Stimulated activated CD8-positive, alpha-beta memory T cell treated with anti-CD3 and anti-CD28 coated beads, Interleukin-2, amount 100 ng/mL, for 48 hours (primary cell): ENCODE measurements around the gene FKBP15.
"Not testable (repeated sequence)": the region's sequence is repeated elsewhere in the genome, so short reads cannot be mapped to it uniquely, and the experiment has no call there.

ENCODE experiments used
- DNase-seq, 2 donors: peaks; one replicate each; pipeline ENCODE4 v3.0.0-alpha.2; 2020; ENCODE audit warnings: low read depth in 2 of 2

FKBP15 gene

DNA sequence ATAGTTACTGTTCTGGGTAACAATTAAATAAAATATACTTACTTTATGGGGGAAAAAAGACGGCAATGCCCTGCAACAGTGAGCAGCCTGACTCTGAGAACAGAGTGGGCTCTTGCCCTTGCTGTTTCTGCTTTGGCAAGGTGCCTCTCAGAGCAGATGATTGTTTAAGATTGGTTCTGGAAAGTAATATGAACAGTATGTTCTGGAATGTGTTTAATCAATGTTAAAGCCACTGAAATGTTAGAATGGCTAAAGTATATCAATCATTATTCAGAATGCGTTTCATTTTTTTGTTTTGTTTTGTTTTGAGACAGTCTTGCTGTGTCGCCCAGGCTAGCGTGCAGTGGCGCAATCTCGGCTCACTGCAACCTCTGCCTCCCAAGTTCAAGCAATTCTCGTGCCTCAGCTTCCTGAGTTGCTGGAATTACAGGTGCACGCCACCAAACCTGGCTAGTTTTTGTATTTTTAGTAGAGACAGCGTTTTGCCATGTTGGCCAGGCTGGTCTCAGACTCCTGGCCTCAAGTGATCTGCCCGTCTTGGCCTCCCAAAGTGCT lies 14.7 kb upstream of the FKBP15 start:
- not testable (repeated sequence) for DNase-seq

DNA sequence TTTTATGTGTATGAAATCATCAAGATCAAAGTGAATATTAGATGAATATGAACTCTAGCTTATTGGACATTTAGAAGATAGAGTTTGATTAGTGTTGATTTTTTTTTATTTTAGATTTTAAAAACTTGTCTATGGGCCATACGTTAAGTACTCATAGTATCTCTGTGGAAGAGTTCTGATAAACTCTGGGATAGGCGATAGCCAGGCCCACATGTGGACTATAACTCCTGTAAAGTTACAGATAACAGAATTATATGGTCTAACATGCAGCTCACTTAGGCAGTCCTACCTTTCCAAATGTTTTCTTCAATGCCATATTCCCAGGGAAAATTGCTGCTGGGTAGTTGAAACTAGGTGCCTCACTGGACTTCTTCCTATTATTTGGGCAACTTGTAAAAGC lies 10.6 kb upstream of the FKBP15 start:
- DNase-seq, result no peak

DNA sequence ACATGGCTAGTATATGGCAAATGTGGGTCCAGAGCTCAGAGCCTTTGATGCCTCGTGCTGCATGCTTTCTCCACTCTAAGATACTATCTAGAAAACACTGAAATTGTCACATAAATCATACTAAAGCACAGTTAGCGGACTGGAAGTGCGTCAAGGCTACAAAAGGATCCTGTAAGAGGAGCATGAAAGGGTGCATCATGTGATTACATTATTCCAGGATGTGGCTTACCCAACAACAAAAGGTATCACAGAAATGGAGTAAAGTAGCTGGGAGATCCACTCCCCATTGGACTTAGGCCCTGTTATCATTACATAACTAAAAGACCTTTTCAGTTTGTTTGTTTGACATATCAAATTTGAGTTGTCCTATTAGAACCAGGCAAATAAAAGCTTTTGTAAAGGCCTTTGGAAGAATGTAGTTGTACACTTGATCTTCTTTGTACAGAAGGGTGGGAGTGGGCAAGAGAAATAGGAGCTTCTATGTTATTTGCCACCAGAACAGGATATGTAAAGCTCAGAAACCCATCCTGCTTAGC lies 7.1 kb upstream of the FKBP15 start:
- no peak for DNase-seq

DNA sequence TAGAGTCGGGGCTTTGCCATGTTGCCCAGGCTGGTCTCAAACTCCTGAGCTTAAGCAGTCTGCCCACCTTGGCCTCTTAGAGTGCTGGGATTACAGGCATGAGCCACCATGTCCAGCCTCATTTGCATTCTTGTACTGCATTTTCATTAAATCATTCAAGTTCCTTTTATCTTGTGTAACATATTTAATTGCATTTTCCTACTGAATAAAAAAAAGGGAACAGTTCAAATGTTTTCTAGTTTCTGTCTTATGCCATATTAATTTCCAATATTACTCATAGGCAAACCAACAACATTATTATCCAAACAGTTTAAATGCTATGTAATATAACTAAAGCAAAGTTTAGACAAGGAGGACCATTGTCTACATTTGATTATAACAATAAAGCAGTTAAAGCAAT lies 6.4 kb upstream of the FKBP15 start:
- DNase-seq, result no peak

DNA sequence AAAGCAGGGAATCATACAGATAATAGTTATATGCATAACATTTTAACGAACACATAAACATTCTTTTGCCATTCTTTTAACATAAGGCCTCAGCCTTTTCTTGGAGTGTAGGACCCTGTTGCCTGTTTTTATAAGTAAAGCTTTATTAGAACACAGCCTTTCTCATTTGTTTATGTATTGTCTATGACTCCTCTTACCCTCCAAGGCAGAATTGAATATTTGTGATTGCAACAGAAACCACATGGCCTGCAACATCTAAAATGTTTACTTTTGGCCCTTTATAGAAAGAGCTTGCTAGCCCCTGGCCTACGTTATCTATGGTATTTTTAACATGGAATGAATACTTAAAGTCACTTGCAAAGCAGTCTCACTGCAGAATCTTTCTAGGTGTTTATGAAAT lies 2.9 kb upstream of the FKBP15 start:
- no peak for DNase-seq

DNA sequence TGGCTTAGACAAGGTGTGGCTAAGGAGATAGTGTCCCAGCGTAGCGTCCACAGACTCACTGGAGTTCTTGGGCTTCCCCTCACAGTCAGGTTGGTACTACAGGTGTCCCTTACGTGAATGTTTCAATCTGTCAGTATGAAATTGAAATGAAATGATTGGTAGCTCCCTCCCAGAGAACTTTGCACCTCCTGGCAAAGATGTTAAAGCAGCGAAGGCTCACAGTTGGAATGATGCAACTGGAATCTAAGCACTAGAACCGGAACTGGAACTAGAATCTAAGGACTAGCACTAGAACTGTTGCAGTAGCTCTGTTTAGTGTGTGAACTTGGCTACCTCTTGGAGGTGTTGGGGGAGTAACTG lies 1.4 kb upstream of the FKBP15 start:
- DNase-seq, result no peak

DNA sequence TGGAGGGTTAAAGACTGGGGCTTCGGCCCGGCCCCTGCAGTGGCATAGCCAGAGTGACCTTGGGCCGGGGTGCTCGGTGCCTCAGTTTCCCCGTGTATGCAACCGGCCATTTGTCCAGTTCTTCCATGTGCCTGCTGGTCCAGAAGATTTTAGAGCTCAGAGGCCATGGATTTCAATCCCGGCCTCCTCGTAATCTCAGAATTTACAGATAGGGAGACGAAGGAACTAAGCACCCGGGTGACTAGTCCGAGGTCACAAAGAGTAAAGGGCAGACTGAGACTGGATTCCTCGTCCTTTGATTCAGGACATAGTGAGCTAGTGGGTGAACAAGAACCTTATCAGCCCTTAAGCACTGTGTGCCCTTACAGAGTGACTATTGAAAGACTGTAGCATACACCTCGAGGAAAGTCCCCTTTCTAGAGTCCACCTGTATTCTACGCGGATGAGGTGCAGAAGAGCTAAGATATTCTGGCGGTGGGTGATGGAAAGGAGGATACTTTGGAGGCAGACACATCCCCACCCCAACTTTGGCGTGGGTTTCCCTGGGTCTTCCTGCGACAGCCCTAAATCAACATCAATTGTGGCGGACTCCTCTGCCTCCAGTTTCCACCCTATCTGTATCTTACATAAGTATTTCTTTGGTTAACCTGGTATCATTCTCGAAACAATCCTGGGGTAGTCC lies 864 bp upstream of the FKBP15 start:
- no peak for DNase-seq

DNA sequence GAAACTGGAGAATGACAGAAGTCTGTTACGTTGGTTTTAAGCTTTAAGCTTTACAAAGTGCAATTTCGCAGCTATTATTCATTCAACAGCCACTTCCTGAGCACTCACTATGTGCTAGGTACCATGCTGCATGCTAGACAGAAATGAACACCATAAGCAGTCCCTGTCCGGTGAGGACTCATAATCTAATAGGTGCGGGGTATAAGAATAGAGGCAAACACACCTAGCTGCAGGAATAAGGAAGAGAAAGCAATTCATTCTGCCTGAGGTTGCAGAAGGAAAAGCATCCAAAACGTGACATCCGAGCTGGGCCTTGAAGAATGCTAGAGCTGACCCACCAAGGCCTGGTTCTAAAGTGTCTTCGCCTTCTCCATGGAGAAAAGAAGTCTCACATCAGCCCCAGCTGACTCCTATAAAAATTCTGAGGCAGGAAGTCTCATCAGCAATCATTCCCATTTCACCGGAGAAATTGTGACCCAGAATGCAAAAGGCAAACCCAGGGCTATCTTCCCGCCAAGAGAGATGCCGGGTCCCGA lies 542 bp downstream of the FKBP15 start:
- DNase-seq, result no peak

DNA sequence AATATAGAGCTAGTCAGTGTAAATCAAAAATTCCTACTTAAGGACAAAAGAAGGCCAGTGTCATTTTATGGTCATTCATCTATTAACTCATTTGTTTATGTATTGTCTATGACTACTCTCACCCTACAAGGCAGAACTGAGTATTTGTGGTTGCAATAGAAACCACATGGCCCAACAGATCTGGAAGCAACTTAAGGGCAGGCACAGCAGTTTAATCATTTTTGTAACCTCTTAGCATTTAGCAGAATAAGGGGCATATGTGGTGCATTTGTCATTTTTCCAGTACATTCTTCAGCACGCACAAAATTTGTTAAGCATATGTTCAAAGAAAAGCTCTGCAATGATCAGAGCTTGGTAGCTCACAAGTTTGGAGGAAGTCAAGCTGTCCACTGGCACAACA lies 1.1 kb downstream of the FKBP15 start:
- no peak for DNase-seq

DNA sequence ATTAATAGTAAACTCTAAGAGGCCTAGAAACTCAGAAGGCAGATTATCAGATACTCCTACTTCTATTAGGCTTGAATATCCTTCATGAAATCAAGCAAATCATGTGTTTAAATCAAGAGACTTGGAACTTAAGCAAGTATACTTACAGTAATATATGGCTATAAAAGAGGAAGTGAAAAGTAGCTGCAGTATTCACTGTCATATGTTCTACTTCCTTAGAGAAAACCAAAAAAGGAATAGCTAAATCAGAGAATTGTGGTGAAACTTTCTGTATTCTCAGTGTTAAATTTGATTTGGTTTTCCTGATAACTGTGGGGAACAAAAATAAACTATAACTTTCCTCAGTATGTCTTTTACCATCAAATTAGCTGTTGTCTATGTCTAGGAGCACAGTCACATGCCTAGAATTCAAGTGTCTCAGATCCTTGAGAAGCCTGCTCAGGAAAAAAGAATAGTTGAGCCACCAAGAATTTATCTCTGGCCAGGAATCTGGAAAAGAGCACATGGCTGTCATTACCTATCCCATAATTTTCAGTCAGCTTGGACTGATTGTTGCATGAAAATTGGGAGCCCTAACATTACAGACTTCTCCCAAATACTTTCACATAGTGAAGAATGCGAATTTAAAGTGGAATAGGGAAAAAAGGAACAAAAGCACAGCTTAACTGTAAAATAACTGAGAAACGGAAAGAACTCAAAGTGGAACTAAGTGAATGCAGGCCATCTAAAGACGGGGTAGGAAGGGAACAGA lies 1.7 kb downstream of the FKBP15 start:
- DNase-seq, result no peak

DNA sequence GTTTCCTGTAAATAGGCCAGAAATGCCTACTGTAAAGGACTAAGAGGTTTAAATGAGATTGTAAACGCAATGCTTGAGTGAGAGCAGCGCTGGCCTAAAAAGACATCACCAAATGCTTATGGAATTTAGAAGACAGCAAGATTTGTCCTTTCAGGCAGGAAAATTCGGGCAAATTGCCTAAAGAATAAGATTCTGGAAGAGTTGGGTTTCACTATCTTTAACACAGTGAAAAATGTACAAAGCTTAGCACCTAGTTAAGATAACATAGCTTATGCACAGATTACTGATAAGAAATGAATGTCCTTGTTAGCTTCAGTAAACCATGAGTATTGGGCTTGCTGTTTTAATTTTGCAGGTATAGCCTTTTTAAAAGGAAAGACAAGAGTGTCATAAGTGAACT lies 4.7 kb downstream of the FKBP15 start:
- DNase-seq, result no peak

DNA sequence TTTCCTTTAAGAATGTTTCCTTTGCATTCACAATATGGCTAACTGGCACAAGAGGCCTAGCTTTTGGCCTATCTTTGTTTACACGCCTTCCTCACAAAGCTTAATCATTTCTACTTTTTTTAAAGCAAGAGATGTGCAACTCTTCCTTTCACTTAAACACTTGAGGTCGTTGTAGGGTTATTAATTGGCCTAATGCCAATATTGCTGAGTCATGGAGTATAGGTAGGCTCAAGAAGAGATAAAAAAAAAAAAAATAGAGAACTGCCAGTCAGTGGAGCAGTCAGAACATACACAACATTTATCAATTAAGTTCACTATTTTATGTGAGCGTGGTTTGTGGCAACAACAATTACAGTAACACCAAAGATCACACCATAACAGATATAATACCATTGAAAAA lies 5.9 kb downstream of the FKBP15 start:
- no peak for DNase-seq

DNA sequence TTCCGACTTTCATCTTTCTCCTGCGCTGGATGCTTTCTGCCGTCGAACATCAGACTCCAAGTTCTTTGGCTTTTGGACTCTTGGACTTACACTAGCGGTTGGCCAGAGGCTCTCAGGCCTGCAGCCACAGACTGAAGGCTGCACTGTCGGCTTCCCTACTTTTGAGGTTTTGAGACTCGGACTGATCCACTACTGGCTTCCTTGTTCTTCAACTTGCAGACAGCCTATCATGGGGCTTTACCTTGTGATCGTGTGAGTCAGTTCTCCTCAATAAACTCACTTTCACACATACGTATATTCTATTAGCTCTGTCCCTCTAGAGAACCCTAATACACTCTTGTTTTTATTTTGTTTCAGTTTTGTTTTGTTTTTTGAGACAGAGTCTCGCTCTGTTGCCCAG lies 10.3 kb downstream of the FKBP15 start:
- no peak for DNase-seq

DNA sequence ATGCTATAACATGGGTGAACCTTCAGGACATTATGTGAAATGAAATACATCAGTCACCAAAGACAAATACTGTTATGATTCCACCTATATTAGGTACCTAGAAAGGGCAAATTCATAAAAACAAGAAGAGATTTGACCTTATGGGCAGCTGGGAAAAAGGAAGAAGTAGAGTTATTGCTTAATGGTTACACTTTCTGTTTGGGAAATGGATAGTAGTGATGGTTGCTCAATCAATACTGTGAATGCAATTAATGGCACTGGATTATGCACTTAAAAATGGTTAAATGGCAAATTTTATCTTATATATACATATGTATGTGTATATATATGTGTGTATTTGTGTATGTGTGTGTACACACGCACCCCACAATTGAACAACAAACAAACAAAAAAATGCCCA lies 15.2 kb downstream of the FKBP15 start:
- DNase-seq, result no peak

DNA sequence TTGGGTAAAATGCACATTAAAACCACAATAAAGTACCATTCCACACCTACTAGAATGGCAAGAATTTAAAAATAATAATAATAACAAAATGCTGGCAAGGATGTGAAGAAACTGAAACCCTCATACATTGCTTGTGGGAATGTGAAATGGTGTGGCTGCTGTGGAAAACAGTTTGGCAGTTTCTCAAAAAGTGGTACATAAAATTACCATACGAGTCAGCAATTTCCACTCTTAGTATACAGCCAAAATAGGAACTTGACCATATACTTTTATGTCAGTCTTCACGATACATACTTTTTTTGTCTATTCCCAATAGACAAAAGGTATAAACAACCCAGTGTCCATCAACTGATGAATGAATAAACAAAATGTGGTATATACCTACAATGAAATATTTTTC lies 15.6 kb downstream of the FKBP15 start:
- DNase-seq, result no peak

DNA sequence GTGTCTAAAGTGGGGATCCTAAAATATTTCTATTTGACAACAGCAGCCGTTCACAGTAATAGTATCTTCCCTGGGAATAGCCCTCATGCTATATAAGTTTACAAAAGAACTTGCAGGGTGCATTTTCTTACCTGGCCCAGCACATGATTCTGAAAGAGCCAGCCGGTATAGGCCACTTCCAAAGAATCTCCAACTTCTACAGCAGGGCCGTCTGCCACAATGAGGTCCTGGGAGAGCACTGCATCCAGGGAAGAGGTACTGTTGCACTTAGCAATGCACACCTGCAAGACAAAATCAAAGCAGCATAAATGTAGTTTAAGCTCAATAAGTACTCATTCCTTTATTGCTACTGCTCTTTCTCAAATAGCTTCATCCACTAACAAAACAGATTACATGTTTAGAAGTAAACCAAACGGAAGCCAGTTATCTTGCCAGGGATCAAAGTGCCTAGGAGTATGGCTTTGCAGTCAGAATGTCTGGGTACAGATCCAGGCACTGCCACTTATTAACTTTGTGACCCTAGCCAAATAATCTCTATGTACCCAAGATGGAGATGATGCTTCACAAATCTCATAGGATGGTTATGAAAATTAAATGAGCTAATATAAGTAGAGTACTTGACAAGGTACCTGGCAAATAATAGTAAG lies 21.3 kb downstream of the FKBP15 start:
- DNase-seq, result no peak

DNA sequence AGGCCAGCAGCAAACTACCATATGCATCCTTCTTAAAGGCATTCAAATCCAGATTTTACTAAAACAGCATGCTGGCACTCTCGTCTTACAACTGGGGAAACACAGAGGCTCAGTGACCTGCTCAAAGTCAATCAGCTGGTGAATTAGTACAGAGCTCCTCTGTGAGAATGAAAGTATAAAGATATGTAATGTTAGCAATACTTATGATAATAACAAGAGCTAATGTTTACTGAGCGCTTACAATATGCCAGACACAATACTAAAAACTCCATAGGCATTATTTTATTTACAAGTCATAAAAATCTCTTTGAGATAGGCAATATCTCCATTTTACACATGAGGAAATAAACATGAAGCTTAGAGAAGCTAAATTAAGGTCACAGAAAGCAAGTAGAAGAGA lies 28.6 kb downstream of the FKBP15 start:
- no peak for DNase-seq

DNA sequence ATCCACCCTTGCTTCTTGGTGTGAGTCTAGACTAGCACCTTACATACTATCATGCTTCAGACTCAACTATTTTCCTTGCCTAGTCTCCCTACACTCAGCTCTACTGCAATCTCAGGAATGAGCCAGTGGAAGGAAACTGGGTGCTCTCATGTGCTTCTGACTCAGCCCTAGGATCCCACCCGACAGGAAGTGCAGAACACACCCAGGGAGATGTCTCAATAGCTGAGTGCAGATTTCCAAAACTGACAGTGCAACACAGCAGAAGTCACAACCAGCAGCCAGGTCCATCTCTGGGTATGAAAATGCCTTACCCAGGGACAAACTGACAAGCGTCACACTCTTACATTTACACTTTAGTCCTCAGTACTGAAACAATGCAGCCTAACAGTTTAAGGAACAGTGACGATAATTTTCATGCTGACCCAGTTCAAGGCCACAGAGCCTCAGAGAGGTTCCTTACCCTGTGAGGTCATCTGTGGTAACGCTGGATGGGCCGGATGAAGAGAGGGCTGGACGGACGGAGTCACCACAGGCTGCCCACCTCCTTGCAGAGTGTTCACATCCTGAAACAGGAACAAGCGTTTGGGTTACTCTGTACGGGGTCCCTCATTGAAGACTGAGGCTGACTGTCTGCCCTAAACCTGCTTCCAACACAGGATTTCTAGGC lies 33.0 kb downstream of the FKBP15 start:
- no peak for DNase-seq

DNA sequence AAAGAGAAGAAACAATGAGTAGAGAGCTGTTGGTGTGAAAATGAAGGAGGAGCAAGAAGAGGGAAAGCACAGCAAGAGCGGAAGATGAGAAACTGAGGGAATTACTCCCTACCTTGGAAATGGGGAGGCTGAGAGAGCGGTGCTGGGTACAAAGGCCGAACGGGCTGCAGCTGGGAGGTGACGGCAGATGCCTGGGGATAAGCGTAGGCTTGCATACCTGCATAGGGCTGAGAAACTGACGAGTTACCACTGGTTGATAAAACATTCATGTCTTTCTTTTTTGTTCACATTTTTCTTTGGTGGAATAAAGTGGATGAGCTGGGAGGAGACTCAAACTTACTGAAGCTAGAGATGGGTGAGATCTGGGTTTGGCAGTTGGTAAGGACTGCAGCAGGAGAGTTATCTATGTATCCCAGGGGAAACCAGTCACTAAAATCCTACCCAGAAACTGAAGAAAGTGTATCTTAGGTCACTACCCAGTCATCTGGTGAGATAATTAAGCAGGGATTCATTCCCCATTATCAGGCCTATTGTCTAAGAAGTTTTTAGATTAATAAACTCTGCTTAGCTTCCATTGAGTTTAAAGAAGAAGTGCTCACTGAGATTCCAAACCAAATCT lies 34.8 kb downstream of the FKBP15 start:
- DNase-seq, result no peak

DNA sequence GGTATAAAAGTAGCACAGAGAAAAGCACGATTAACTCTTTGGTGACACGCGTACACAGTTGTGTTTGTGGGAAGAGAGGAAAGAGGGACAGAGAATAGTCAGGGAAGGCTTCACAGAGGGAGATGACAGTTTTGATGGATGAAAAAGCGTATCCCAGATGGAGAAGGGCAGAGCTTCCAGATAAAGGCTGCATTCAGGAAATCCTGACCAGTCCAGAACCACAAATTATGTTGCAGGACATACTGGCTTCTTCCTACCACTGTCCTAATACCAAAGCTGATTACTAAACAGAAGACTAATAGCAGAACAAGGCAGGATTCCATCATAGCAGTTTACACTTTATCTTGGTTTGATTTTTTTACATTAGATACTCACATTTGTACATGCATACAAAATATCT lies 35.8 kb downstream of the FKBP15 start:
- DNase-seq, result no peak

DNA sequence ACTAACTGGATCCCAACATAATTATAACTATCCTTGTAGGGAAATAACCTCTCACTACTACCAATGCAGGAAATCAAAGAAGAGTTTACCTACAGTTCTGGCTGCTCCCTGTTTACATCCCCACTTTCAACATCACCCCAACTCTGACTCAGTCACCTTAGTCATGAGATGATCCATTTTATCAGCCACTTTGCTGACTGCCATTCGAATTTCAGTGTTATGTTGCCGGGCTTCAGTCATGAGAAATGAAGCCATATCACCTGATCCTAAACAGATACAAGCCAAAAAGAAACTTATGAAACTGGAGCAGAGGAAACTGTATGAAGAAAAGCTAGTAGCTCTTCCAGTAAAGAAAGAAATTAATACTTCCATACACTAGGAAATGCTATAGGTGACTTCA lies 36.5 kb downstream of the FKBP15 start:
- no peak for DNase-seq
